Colonic mucosa (tissue), 4 donors: ENCODE results near the gene LDLRAD3. TPM values are rescaled to one million over a fixed set of nuclear protein-coding genes. Genes with fewer than 3 reads are reported as not detected.

ENCODE experiments used
- DNase-seq: peaks from one replicate; pipeline ENCODE4 v3.0.0-alpha.2; 2020
- H3K27ac ChIP-seq: fragments of 200-600 bp; one replicate; pipeline ENCODE4 v1.8.0; 2021
- H3K27me3 ChIP-seq: fragments of 200-600 bp; one replicate; pipeline ENCODE4 v1.8.0; 2021
- H3K36me3 ChIP-seq: fragments of 200-600 bp; one replicate; pipeline ENCODE4 v1.8.0; 2021
- H3K4me1 ChIP-seq: fragments of 200-600 bp; one replicate; pipeline ENCODE4 v1.8.0; 2021; ENCODE audit warnings: mild to moderate bottlenecking
- H3K4me3 ChIP-seq: fragments of 200-600 bp; one replicate; pipeline ENCODE4 v1.8.0; 2021
- H3K9ac ChIP-seq, 2 donors: one replicate each; pipeline ENCODE4 v1.7.0; 2013; ENCODE audit warnings: control low read depth in 2 of 2, low read depth in 2 of 2, low read length in 2 of 2
- H3K9me3 ChIP-seq: fragments of 200-600 bp; one replicate; pipeline ENCODE4 v1.8.0; 2021
- intact Hi-C: fragments of 100-400 bp; cut with DNase I; formaldehyde crosslinking; loops from one replicate; pipeline ENCODE4 v1.14.1; 2022
- total RNA-seq, 2 donors: library from RNA; stranded (reverse); fragmentation: NEBNext Ultra II Directional in 1 of 2; extraction: Animal tissue kit (Norgen Biotek cat#: 25700) in 1 of 2; gene quantifications; one replicate each; pipeline ENCODE4 v1.2.1, GENCODE V29; 2021
- TF ChIP-seq, protein P1 (sequence below): fragments of 200-600 bp; IDR thresholded peaks from one replicate; pipeline ENCODE4 v1.8.0; 2022; ENCODE audit warnings: antibody characterized with exemption, mild to moderate bottlenecking
- donor health status: healthy.
- donor health status: DM: no; HTN: no; CAD: no.
- donor health status: DM: no; HTN: no; CAD: no.

Gene LDLRAD3
- total RNA-seq, 2 donors from 2014 or later, result 1.9 to 2.9 TPM

DNA sequence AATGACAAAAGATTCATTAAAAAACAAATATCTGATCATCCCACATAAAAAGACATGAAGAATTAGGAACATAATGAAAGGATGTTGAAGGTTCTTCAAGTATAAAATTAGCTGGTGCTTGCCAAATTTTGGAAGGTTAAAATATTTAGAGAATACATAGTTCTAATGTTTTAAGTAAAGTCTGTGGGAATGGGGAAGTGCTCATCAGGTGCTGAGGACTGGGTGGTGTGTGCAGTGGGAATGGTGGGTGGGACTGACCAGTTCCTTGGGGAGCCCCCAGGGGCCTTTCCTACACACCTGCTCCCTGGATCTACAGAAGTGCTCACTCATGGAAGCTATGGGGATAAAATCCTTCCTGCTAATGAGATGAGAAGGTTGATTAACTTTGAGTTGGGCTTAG, 11.8 kb downstream of the LDLRAD3 start:
- Histone ChIP-seq H3K36me3 (no peaks in the 10 kb centered on the region), H3K4me3 (no peak overlapping the region), H3K4me1 (no peaks in the 10 kb centered on the region), H3K27me3 (no peaks in the 10 kb centered on the region), H3K9me3 (no peaks in the 10 kb centered on the region), H3K27ac (no peak overlapping the region), H3K9ac (no peak overlapping the region)
- TF ChIP-seq, protein P1, sequence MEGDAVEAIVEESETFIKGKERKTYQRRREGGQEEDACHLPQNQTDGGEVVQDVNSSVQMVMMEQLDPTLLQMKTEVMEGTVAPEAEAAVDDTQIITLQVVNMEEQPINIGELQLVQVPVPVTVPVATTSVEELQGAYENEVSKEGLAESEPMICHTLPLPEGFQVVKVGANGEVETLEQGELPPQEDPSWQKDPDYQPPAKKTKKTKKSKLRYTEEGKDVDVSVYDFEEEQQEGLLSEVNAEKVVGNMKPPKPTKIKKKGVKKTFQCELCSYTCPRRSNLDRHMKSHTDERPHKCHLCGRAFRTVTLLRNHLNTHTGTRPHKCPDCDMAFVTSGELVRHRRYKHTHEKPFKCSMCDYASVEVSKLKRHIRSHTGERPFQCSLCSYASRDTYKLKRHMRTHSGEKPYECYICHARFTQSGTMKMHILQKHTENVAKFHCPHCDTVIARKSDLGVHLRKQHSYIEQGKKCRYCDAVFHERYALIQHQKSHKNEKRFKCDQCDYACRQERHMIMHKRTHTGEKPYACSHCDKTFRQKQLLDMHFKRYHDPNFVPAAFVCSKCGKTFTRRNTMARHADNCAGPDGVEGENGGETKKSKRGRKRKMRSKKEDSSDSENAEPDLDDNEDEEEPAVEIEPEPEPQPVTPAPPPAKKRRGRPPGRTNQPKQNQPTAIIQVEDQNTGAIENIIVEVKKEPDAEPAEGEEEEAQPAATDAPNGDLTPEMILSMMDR, result no peak
- no peak for DNase-seq
- intact Hi-C loops, result no loop called here

DNA sequence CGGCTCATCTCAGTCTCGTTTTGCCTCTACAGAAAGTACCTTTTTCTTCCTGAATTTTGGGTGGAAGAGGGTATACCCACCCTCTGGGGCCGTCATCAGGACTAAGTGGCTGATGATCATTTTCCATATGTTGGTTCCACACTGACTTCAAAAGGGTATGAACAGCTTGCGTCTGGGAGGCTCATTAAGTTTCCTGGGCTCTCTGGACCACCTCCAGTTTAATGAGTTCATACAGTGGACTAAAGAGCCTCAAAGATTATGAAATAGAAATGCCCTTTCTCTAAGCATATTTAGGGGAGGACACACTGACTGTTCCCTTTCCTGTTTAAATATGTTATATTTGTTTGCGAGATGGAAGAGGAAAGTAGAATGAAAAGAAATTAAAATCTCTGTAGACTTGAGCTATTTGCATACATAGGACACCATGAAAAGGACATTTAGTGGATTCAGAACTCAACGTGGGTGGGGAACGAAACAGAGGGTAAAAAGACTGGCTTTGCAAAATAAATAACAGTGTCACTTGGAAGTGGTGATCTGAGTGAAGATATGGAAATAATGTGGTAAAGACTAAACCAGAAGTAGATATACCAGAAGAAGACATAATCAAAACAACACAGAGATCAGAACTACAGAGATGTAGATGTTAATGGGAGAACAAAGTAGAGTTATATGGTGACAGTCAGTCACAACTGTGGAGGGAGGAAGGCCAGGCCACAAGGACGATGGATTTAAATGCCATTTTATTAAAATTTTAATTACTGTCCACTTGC, 18.7 kb downstream of the LDLRAD3 start:
- H3K36me3 ChIP-seq, result no peaks in the 10 kb centered on the region
- TF ChIP-seq, protein P1, result no peak
- intact Hi-C loops, result no loop called here
- H3K27me3 ChIP-seq, result no peaks in the 10 kb centered on the region
- DNase-seq, result no peak
- H3K9ac ChIP-seq, result no peak overlapping the region
- no peak overlapping the region for H3K4me3 ChIP-seq
- H3K9me3 ChIP-seq, result no peaks in the 10 kb centered on the region
- H3K4me1 ChIP-seq, result no peaks in the 10 kb centered on the region
- no peak overlapping the region for H3K27ac ChIP-seq

DNA sequence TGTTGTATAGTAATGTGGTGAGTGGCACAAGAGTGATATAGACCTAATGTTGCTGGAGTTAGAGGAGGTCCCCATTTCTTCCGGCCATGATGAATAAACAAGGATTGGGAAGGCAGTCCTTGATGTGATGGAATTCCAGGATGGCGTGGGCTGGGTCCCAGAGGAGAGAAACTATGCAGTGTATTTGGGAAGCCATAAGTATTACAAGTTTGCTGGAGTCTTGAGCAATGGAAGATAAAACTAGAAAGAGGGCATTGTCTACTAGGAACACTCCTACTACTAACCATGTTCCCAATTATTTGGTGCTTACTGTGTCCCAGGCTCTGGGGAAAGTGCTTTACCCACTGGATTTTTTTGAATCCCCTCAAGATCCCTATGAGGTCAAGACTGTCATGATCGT, 20.0 kb downstream of the LDLRAD3 start:
- no peak overlapping the region for H3K9ac ChIP-seq
- intact Hi-C loops, result no loop called here
- no peak overlapping the region for H3K27ac ChIP-seq
- no peak overlapping the region for H3K4me3 ChIP-seq
- H3K36me3 ChIP-seq, result no peaks in the 10 kb centered on the region
- no peak for DNase-seq
- no peaks in the 10 kb centered on the region for H3K4me1 ChIP-seq
- H3K27me3 ChIP-seq, result no peaks in the 10 kb centered on the region
- TF ChIP-seq, protein P1, result no peak
- H3K9me3 ChIP-seq, result no peaks in the 10 kb centered on the region

DNA sequence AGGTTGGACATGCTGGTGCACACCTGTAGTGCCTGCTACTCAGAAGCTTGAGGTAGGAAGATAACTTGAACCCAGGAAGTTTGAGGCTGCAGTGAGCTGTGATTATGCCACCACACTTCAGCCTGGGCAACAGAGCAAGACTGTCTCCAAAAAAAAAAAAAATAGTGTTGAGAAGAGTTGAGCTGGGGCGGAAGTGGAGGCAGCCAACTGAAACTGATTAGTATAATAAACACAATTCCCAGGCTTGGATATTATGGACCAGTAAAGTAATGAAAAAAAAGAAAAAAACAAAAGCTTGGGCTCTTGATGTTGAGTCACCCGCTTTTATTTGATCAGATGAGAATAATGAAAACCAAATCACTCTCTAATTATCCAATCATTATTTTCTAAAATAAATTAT, 21.0 kb downstream of the LDLRAD3 start:
- intact Hi-C loops, result no loop called here
- H3K9me3 ChIP-seq, result no peaks in the 10 kb centered on the region
- no peak overlapping the region for H3K9ac ChIP-seq
- TF ChIP-seq, protein P1, result no peak
- H3K27me3 ChIP-seq, result no peaks in the 10 kb centered on the region
- H3K4me1 ChIP-seq, result no peaks in the 10 kb centered on the region
- no peak for DNase-seq
- H3K27ac ChIP-seq, result no peak overlapping the region
- no peak overlapping the region for H3K4me3 ChIP-seq
- no peaks in the 10 kb centered on the region for H3K36me3 ChIP-seq

DNA sequence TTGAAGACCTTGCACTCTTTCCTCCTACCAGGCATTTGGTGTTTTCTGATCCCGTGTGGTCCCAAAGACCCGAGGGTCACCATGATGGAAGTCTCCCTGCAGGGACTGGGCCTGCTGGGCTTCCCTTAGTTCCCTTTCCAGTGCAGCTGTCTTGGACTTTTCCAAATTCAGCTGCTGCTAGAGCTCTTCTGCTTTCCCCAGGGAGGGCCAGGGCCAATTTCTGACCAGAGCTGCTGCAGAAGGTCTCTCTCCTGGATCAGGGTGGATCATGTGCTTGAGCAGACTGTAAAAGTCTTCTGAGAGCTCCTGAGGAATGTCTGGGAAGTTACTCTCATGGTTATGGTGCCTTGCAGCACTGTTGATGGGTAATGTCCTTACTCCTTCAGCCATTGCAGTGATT, 23.2 kb downstream of the LDLRAD3 start:
- H3K4me1 ChIP-seq, result no peaks in the 10 kb centered on the region
- DNase-seq, result no peak
- H3K27me3 ChIP-seq, result no peaks in the 10 kb centered on the region
- H3K4me3 ChIP-seq, result no peak overlapping the region
- TF ChIP-seq, protein P1, result no peak
- no peak overlapping the region for H3K27ac ChIP-seq
- H3K9ac ChIP-seq, result no peak overlapping the region
- H3K36me3 ChIP-seq, result no peaks in the 10 kb centered on the region
- no peaks in the 10 kb centered on the region for H3K9me3 ChIP-seq
- intact Hi-C loops, result no loop called here
